Transverse colon (tissue), 4 donors: ENCODE measurements around the gene SEPTIN5. TPM values are rescaled to one million over a fixed set of nuclear protein-coding genes. Genes with fewer than 3 reads are reported as not detected.
"Not testable (repeated sequence)": the region's sequence is repeated elsewhere in the genome, so short reads cannot be mapped to it uniquely, and the experiment has no call there.

Source experiments
- DNase-seq: peaks from one replicate; pipeline ENCODE4 v3.0.0-alpha.2; 2019
- H3K27ac ChIP-seq, 4 donors: fragments of 200-600 bp; sonication (generic); 2 replicates each; pipeline ENCODE4 v1.5.1; 2016 to 2018; ENCODE audit warnings: inconsistent platforms in 4 of 4
- H3K27me3 ChIP-seq: fragments of 200-600 bp; sonication (generic); 2 replicates; pipeline ENCODE4 v1.5.1; 2017; ENCODE audit warnings: inconsistent platforms
- H3K36me3 ChIP-seq, 4 donors: fragments of 200-600 bp; sonication (generic); 2 replicates each; pipeline ENCODE4 v1.5.1; 2017 to 2019; ENCODE audit warnings: inconsistent platforms in 4 of 4
- H3K4me1 ChIP-seq, 4 donors: fragments of 200-600 bp; sonication (generic); 2 replicates each; pipeline ENCODE4 v1.5.1; 2017 to 2020; ENCODE audit warnings: inconsistent platforms in 4 of 4
- H3K4me3 ChIP-seq, 4 donors: fragments of 200-600 bp; sonication (generic); 1 replicate in 1 of 4; 2 replicates in 3 of 4; pipeline versions ENCODE4 v1.5.1 to v1.6.1; 2017 to 2019; ENCODE audit warnings: inconsistent platforms in 4 of 4
- H3K9me3 ChIP-seq, 2 donors: fragments of 200-600 bp; sonication (generic); 2 replicates each; pipeline ENCODE4 v1.5.1; 2017 to 2019; ENCODE audit warnings: inconsistent platforms in 2 of 2
- CTCF ChIP-seq, 5 experiments: fragments of 200-600 bp in 3 of 5; fragments of 450-650 bp in 2 of 5; sonication (generic) in 3 of 5; IDR thresholded peaks; 1 replicate in 2 of 5; 2 replicates in 3 of 5; pipeline ENCODE4 v1.5.1; 2016 to 2017; ENCODE audit warnings: antibody characterized with exemption in 5 of 5, inconsistent platforms in 3 of 5, mild to moderate bottlenecking in 2 of 5, moderate library complexity in 1 of 5
- EP300 ChIP-seq: sonication (generic); formaldehyde crosslinking; IDR thresholded peaks from one replicate; pipeline ENCODE4 v1.6.1; 2017; ENCODE audit warnings: antibody characterized with exemption, low read depth
- POLR2A ChIP-seq: fragments of 450-650 bp; IDR thresholded peaks from one replicate; pipeline ENCODE4 v1.6.1; 2016; ENCODE audit warnings: antibody characterized with exemption, mild to moderate bottlenecking, moderate library complexity
- POLR2AphosphoS5 ChIP-seq, 3 donors: sonication (generic); formaldehyde crosslinking; IDR thresholded peaks; one replicate each; pipeline ENCODE4 v1.6.1; 2016; ENCODE audit warnings: antibody characterized with exemption in 3 of 3
- WGBS, 2 donors: methylation state at CpG; one replicate each; pipeline ENCODE4 v1.1.5; 2018; ENCODE audit warnings: low coverage in 1 of 2; 5-methylcytosine and 5-hydroxymethylcytosine counted together
- in situ Hi-C, 4 donors: fragments of 200-750 bp; cut with MboI; loops; one replicate each; pipeline versions ENCODE4 v1.15.0 to v1.15.1; 2017; ENCODE audit warnings: low sequenced_read_pairs in 3 of 4, low pct_ligation_motif_present in 1 of 4, low pct_unique_long_range_greater_than_20kb in 1 of 4
- intact Hi-C: fragments of 100-400 bp; cut with DNase I; formaldehyde crosslinking; loops from one replicate; pipeline ENCODE4 v1.15.1; 2023; ENCODE audit warnings: low total_unique reads
- total RNA-seq, 4 donors: library from RNA; depleted of rRNA; stranded (reverse); fragments of >200 nt; gene quantifications; one replicate each; pipeline ENCODE4 v1.1.0, GENCODE V29; 2016

SEPTIN5 gene
- total RNA-seq, 4 donors from 2014 or later = 2.5 to 709 (median 5.4) TPM

- peaks cover 25% of the 10 kb centered on the region for H3K27me3 ChIP-seq
- H3K9me3 ChIP-seq = no peaks in the 10 kb centered on the region
- H3K27ac ChIP-seq = no peak overlapping the region
- no peak overlapping the region for H3K4me3 ChIP-seq
- intact Hi-C loops = no loop called here
- H3K4me1 ChIP-seq = peaks cover 0 to 6% (median 0%) of the 10 kb centered on the region in 4 donors
- TF ChIP-seq POLR2A = no peak
- TF ChIP-seq EP300 = no peak
- no peak for TF ChIP-seq POLR2AphosphoS5 (IDR thresholded peaks at IDR 0.05)
- TF ChIP-seq CTCF (IDR thresholded peaks at IDR 0.05) = no peak
- WGBS, 2 donors = 84% methylated on average over 12 of the region's 12 CpGs; no CpG with 5 or more reads in 1 of the 2 donors
- no peaks in the 10 kb centered on the region for H3K36me3 ChIP-seq
- no peak for DNase-seq
- in situ Hi-C loops = no loop called here
Measured at GRCh38 chr22:19693981-19694670, 20.2 kb upstream of the SEPTIN5 start.

GRCh38 chr22:19694696-19695095 is 19.6 kb upstream of the SEPTIN5 start:
- H3K27ac ChIP-seq = no peak overlapping the region
- no peaks in the 10 kb centered on the region for H3K9me3 ChIP-seq
- in situ Hi-C loops (no loop called here), intact Hi-C loops (no loop called here)
- H3K4me1 ChIP-seq = peaks cover 0 to 6% (median 0%) of the 10 kb centered on the region in 4 donors
- DNase-seq = no peak
- peaks cover 23% of the 10 kb centered on the region for H3K27me3 ChIP-seq
- 89 to 94% methylated on average over 3 to 13 of the region's 13 CpGs for WGBS, 2 donors
- no peak overlapping the region for H3K4me3 ChIP-seq
- H3K36me3 ChIP-seq = no peaks in the 10 kb centered on the region
- TF ChIP-seq POLR2A (no peak), CTCF (IDR thresholded peaks at IDR 0.05) (no peak), POLR2AphosphoS5 (IDR thresholded peaks at IDR 0.05) (no peak), EP300 (no peak)

- no peaks in the 10 kb centered on the region for H3K9me3 ChIP-seq
Measured at GRCh38 chr22:19696504-19697276, 17.6 kb upstream of the SEPTIN5 start.

GRCh38 chr22:19697871-19698270 is 16.4 kb upstream of the SEPTIN5 start:
- H3K9me3 ChIP-seq, H3K27me3 ChIP-seq, H3K4me3 ChIP-seq, H3K27ac ChIP-seq, in situ Hi-C loops, H3K4me1 ChIP-seq, intact Hi-C loops, DNase-seq, H3K36me3 ChIP-seq: not testable (repeated sequence)
- WGBS, 2 donors = 83 to 88% methylated on average over 1 of the region's 1 CpG

More at GRCh38 chr22:19696504-19697276, 17.6 kb upstream of the SEPTIN5 start:
- intact Hi-C loops = no loop called here
- in situ Hi-C loops = no loop called here
- Histone ChIP-seq H3K27me3 (peaks cover 5% of the 10 kb centered on the region), H3K36me3 (no peaks in the 10 kb centered on the region), H3K4me1 (peaks cover 0 to 5% (median 0%) of the 10 kb centered on the region in 4 donors), H3K4me3 (no peak overlapping the region), H3K27ac (no peak overlapping the region)
- TF ChIP-seq POLR2A (no peak), EP300 (no peak), POLR2AphosphoS5 (IDR thresholded peaks at IDR 0.05) (no peak), CTCF (IDR thresholded peaks at IDR 0.05) (no peak)
- 77% methylated on average over 2 of the region's 2 CpGs; no CpG with 5 or more reads in 1 of the 2 donors for WGBS, 2 donors
- no peak for DNase-seq
